Activated naive CD8-positive, alpha-beta T cell treated with anti-CD3 and anti-CD28 coated beads for 36 hours (primary cell): ENCODE measurements around the gene B3GLCT. TPM values are rescaled to one million over a fixed set of nuclear protein-coding genes. Genes with fewer than 3 reads are reported as not detected.

ENCODE experiments used
- DNase-seq: peaks from one replicate; pipeline ENCODE4 v3.0.0; 2021
- H3K27ac Mint-ChIP-seq: one replicate; pipeline ENCODE4 v1.8.0; 2022; ENCODE audit warnings: mild to moderate bottlenecking, moderate library complexity, mixed read lengths
- H3K27me3 Mint-ChIP-seq: one replicate; pipeline ENCODE4 v1.8.0; 2022; ENCODE audit warnings: mild to moderate bottlenecking, mixed read lengths
- H3K36me3 Mint-ChIP-seq: one replicate; pipeline ENCODE4 v1.8.0; 2021; ENCODE audit warnings: mild to moderate bottlenecking, mixed read lengths
- H3K4me1 Mint-ChIP-seq: one replicate; pipeline ENCODE4 v1.8.0; 2021; ENCODE audit warnings: mixed read lengths
- H3K4me3 Mint-ChIP-seq: one replicate; pipeline ENCODE4 v1.8.0; 2022; ENCODE audit warnings: mild to moderate bottlenecking, moderate library complexity, mixed read lengths
- H3K9me3 Mint-ChIP-seq: one replicate; pipeline ENCODE4 v1.8.0; 2022; ENCODE audit warnings: mixed read lengths
- total RNA-seq, 2 experiments: library from RNA; stranded (reverse); gene quantifications; one replicate each; pipeline ENCODE4 v1.2.3, GENCODE V29; 2021

B3GLCT gene
- total RNA-seq, 2 experiments from 2014 or later, result 3.3 to 3.7 TPM

DNA sequence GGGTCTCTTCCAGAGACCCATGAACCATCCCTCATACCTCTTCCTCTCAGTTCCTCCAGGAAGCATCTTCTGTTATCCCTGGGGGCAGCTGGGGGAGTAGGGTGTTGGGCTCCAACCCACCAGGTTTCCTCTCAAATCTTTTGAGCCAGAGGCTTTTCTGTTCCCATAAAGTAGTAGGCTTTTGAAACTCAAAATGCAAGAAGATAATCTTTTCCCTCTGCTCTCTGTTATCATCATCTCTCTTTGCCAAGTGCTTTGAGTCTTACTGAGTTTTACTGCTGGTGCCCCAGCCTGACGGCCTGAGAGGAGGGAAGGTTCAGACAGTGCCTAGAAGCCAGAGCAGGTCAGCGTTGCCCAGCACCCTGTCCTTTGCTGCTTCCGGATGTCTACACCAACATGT is 157.2 kb downstream of the B3GLCT start:
- Mint-ChIP-seq H3K4me1 (no peaks in the 10 kb centered on the region), H3K27me3 (peaks cover 10% of the 10 kb centered on the region), H3K27ac (no peak overlapping the region), H3K9me3 (peaks cover 13% of the 10 kb centered on the region), H3K36me3 (no peaks in the 10 kb centered on the region), H3K4me3 (no peak overlapping the region)
- no peak for DNase-seq

DNA sequence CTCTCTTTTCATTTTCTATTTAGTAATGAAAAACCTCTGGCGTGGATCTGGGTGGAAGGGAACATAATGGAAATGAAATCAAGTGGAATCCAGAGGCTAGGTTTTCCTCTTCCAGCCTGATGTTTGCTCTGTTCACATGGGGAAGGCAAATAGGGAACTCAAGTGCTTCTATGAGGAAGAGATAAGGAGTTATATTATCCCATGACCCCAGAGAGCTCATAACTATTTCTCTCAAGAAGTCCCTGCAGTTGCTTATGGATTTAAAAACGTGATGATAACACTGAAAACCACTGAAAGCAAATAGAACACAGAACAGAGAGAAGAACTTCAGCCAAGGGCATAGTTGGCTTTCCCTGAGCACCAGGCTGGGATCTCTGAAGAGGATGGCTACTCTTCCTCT is 157.8 kb downstream of the B3GLCT start:
- H3K27ac Mint-ChIP-seq, result no peak overlapping the region
- H3K36me3 Mint-ChIP-seq, result no peaks in the 10 kb centered on the region
- H3K4me3 Mint-ChIP-seq, result no peak overlapping the region
- DNase-seq, result no peak
- peaks cover 13% of the 10 kb centered on the region for H3K9me3 Mint-ChIP-seq
- H3K4me1 Mint-ChIP-seq, result no peaks in the 10 kb centered on the region
- peaks cover 9% of the 10 kb centered on the region for H3K27me3 Mint-ChIP-seq

DNA sequence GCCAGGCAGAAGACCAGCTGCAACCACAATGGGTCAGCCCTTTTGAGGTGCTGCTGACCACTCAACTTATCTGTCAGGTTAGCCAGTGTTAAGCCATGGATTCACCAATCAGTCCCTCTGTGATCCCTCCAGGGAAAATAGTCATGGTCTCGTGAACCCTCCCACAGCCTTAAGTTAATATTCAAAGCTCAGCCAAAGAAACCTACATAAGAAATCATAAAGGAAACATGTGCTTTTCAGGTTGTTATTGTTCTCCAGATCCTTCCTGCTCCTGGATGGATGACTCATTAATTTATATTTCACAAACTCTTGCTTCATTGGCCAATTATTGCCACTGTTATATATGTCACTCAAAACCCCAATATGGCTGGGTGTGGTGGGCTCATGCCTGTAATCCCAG is 161.9 kb downstream of the B3GLCT start:
- Mint-ChIP-seq H3K27ac (no peak overlapping the region), H3K36me3 (no peaks in the 10 kb centered on the region), H3K4me1 (no peaks in the 10 kb centered on the region), H3K9me3 (peaks cover 3% of the 10 kb centered on the region), H3K27me3 (peaks cover 6% of the 10 kb centered on the region), H3K4me3 (no peak overlapping the region)
- no peak for DNase-seq

DNA sequence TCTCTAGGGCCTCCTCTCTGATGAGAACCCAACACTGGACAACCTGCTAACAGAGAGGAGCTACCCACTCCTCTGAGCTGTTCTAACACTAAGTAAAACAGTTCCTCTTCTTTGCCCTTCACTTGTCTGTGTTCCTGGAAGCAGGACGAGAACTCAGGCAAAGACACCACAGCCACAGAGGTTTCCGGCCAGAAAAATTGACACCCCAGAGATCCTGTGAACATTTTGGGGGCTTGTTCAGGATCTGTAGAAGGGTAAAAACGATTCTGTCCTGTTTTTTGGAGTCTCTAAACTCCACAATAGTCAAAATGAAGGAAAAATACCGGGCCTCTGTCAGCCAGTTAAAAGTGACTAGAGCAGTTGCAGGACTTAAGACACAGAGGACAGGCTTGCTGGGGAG is 165.9 kb downstream of the B3GLCT start:
- H3K4me1 Mint-ChIP-seq, result no peaks in the 10 kb centered on the region
- H3K4me3 Mint-ChIP-seq, result no peak overlapping the region
- peaks cover 2% of the 10 kb centered on the region for H3K9me3 Mint-ChIP-seq
- H3K27me3 Mint-ChIP-seq, result no peaks in the 10 kb centered on the region
- H3K36me3 Mint-ChIP-seq, result no peaks in the 10 kb centered on the region
- DNase-seq, result no peak
- H3K27ac Mint-ChIP-seq, result no peak overlapping the region

DNA sequence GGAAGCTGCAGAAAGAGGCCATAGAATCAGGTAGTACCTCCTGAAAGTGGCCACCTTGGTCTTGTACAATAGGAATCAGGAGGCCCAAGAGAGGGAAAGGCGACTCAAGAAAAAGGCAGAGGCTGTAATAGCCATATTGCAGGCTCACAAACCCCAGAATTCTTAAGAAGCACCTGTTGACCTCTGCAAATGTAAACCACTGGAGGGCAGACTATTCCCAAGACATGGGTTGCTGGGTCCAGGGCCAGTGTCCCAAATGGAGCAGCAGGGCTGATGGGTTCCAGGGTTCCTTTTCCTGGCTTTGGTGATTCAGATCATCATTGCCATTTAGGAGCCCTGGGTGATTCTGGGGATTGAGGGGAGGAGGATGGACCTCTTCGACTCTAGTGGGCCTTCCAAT is 167.6 kb downstream of the B3GLCT start:
- peaks cover 2% of the 10 kb centered on the region for H3K9me3 Mint-ChIP-seq
- H3K4me3 Mint-ChIP-seq, result no peak overlapping the region
- H3K27ac Mint-ChIP-seq, result no peak overlapping the region
- H3K27me3 Mint-ChIP-seq, result no peaks in the 10 kb centered on the region
- no peak for DNase-seq
- no peaks in the 10 kb centered on the region for H3K36me3 Mint-ChIP-seq
- no peaks in the 10 kb centered on the region for H3K4me1 Mint-ChIP-seq

DNA sequence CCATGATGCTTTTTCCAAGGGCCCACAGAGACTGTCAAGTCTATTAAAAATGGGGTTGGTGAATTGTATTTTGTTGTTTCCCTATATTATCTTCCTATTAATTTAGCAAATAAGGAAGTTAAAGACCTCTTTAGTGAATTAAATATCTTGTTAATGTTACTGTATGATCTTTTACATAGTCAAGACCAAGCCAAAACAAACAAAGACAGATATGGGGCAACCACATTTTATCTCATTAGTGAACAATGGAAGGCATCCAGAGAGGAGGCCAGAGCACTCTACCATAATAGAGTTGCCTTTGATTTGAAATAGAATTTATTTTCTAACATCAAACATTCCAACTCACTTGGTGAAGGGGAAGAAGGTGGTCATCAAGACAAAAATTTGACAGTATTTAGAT is 169.4 kb downstream of the B3GLCT start:
- Mint-ChIP-seq H3K27me3 (no peaks in the 10 kb centered on the region), H3K4me1 (no peaks in the 10 kb centered on the region), H3K4me3 (no peak overlapping the region), H3K36me3 (no peaks in the 10 kb centered on the region), H3K9me3 (peaks cover 2% of the 10 kb centered on the region), H3K27ac (no peak overlapping the region)
- no peak for DNase-seq

DNA sequence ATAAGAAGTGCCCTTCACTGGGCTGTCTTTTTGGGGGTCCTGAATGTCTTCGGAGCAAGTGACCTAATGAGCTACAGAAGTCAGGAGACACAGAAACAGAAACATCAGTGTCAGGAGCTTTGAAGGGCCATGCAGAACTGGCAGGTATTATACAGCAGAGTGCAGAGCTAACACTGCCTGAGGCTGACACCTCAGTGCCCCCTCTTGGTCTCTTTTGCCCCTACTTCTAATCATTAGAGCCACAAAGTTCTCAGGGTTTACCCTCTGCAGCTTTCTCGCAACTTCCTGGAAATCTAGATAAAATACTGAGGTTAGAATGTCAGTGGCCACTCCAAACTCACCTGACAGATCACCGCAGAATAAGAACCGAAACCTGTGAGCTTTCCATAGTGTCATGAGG is 172.7 kb downstream of the B3GLCT start:
- no peaks in the 10 kb centered on the region for H3K36me3 Mint-ChIP-seq
- H3K4me3 Mint-ChIP-seq, result no peak overlapping the region
- no peak for DNase-seq

DNA sequence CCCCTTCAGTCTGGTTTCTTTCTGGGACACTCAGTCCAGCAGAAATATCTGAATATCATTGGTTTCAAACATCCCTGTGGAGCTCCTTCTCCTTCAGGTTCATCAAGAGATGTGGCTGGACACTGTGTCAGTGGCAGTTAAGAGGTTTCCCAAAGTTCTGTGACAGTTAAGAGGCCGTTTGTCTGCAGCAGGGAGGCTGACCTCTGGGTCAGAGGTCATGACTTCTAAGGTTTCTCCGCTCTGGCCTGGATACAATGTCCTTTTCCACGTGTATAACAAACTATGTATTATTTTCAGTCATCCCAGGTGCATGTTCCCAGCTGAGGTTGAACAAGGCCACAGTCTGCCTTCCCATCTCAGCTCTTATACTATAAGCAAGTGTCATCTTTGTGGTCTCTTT is 174.9 kb downstream of the B3GLCT start:
- no peak for DNase-seq
- Mint-ChIP-seq H3K27ac (no peak overlapping the region), H3K36me3 (no peaks in the 10 kb centered on the region), H3K4me3 (no peak overlapping the region), H3K9me3 (no peaks in the 10 kb centered on the region), H3K4me1 (no peaks in the 10 kb centered on the region), H3K27me3 (peaks cover 5% of the 10 kb centered on the region)

More for the DNA sequence above, 172.7 kb downstream of the B3GLCT start:
- Mint-ChIP-seq H3K27me3 (no peaks in the 10 kb centered on the region), H3K4me1 (no peaks in the 10 kb centered on the region), H3K9me3 (no peaks in the 10 kb centered on the region), H3K27ac (no peak overlapping the region)

DNA sequence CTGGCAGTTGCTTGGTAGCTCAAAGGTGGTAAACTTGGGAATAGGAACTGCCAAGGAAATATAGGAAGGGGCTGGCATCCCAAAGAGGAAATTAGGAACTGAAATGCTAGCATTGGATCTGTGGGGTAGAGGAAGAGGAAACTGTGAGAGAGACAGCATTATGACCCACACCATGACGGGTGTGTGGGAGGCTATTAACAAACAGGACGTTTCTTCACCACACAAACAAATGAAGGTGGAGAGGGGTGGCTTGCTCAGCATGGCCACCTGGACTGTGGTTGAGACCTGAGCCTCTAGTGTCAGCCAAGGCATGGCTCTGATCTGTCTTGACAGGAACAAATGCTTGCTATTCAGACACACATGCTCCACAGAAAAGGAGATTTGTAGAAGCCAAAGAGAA is 178.2 kb downstream of the B3GLCT start:
- no peak for DNase-seq
- H3K27me3 Mint-ChIP-seq, result peaks cover 12% of the 10 kb centered on the region
- no peaks in the 10 kb centered on the region for H3K4me1 Mint-ChIP-seq
- H3K4me3 Mint-ChIP-seq, result no peak overlapping the region
- no peak overlapping the region for H3K27ac Mint-ChIP-seq
- no peaks in the 10 kb centered on the region for H3K9me3 Mint-ChIP-seq
- no peaks in the 10 kb centered on the region for H3K36me3 Mint-ChIP-seq

DNA sequence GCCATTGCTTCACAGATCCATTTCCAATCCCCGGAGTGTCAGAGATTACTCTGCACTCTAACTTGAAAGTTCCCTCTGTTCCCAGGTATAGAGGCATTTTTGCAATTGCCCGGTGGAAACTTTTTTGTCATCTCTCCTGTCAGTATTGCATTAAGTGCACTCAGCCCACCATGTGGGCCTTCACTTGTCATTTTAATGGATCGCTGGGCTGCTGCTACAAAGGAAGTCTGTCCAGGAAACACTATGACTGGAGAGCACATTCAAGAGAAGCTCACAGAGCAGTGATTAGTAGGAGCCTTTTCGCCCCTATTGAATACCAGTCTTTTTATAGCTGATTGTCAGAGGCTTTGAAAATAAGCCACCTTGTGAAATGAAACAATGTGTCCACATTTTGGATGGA is 180.9 kb downstream of the B3GLCT start:
- Mint-ChIP-seq H3K9me3 (no peaks in the 10 kb centered on the region), H3K4me3 (no peak overlapping the region), H3K27ac (no peak overlapping the region), H3K27me3 (peaks cover 13% of the 10 kb centered on the region), H3K36me3 (no peaks in the 10 kb centered on the region), H3K4me1 (no peaks in the 10 kb centered on the region)
- no peak for DNase-seq

Other genes with a start within 250 kb of the B3GLCT start
- gene HSPH1, start 38.1 kb upstream of the B3GLCT start, total RNA-seq, result 100 to 1,000 TPM; 267 TPM